BLaER1 (cell line): ENCODE measurements around the gene HSPB6.

Experiments
- H3K27ac ChIP-seq: shearing (Covaris generic); formaldehyde crosslinking; 2 replicates; pipeline ENCODE4 v1.8.1; 2022
- H3K27me3 ChIP-seq: shearing (Covaris generic); formaldehyde crosslinking; 2 replicates; pipeline ENCODE4 v1.8.1; 2022
- H3K36me3 ChIP-seq: shearing (Covaris generic); formaldehyde crosslinking; 2 replicates; pipeline ENCODE4 v1.8.1; 2022
- H3K4me1 ChIP-seq: shearing (Covaris generic); formaldehyde crosslinking; 2 replicates; pipeline ENCODE4 v1.8.1; 2022
- H3K4me2 ChIP-seq: shearing (Covaris generic); formaldehyde crosslinking; 2 replicates; pipeline ENCODE4 v1.8.1; 2022
- H3K4me3 ChIP-seq: shearing (Covaris generic); formaldehyde crosslinking; 2 replicates; pipeline ENCODE4 v1.8.1; 2022
- H3K9ac ChIP-seq: shearing (Covaris generic); formaldehyde crosslinking; 2 replicates; pipeline ENCODE4 v1.8.1; 2022
- H3K9me3 ChIP-seq: shearing (Covaris generic); formaldehyde crosslinking; 2 replicates; pipeline ENCODE4 v1.8.1; 2022
- H4K20me1 ChIP-seq: shearing (Covaris generic); formaldehyde crosslinking; 2 replicates; pipeline ENCODE4 v1.8.1; 2022
- Cebpa-rat ChIP-seq: shearing (Covaris generic); IDR thresholded peaks from 2 replicates; pipeline ENCODE4 v1.8.1; 2022

Gene HSPB6

GRCh38 chr19:35739275-35740107 is 17.3 kb downstream of the HSPB6 start:
- no peaks in the 10 kb centered on the region for H3K27me3 ChIP-seq
- peak overlapping the region; percentile 71 for H3K4me3 ChIP-seq
- H3K4me2 ChIP-seq: peak overlapping the region; percentile 98
- peaks cover 67% of the 10 kb centered on the region for H3K4me1 ChIP-seq
- H3K27ac ChIP-seq: no peak overlapping the region
- peaks cover 50% of the 10 kb centered on the region for H3K36me3 ChIP-seq
- no peak for TF ChIP-seq Cebpa-rat
- peak overlapping the region; percentile 75 for H3K9ac ChIP-seq
- H4K20me1 ChIP-seq: peaks cover 54% of the 10 kb centered on the region
- H3K9me3 ChIP-seq: no peaks in the 10 kb centered on the region

- Histone ChIP-seq H3K27ac (no peak overlapping the region), H3K4me3 (no peak overlapping the region), H3K4me2 (no peak overlapping the region), H4K20me1 (peaks cover 60% of the 10 kb centered on the region), H3K9ac (no peak overlapping the region), H3K4me1 (peaks cover 61% of the 10 kb centered on the region), H3K9me3 (no peaks in the 10 kb centered on the region), H3K36me3 (peaks cover 56% of the 10 kb centered on the region), H3K27me3 (no peaks in the 10 kb centered on the region)
- no peak for TF ChIP-seq Cebpa-rat
These were observed 18.0 kb downstream of the HSPB6 start for GRCh38 chr19:35738887-35739229.

- H3K9ac ChIP-seq: no peak overlapping the region
- TF ChIP-seq Cebpa-rat: no peak
- no peak overlapping the region for H3K4me3 ChIP-seq
- H4K20me1 ChIP-seq: peaks cover 64% of the 10 kb centered on the region
- H3K4me1 ChIP-seq: peaks cover 55% of the 10 kb centered on the region
- H3K36me3 ChIP-seq: peaks cover 62% of the 10 kb centered on the region
- no peak overlapping the region for H3K4me2 ChIP-seq
- no peaks in the 10 kb centered on the region for H3K27me3 ChIP-seq
- no peak overlapping the region for H3K27ac ChIP-seq
- no peaks in the 10 kb centered on the region for H3K9me3 ChIP-seq
These were observed 18.6 kb downstream of the HSPB6 start for GRCh38 chr19:35738021-35738886.

GRCh38 chr19:35736913-35737886 is 19.6 kb downstream of the HSPB6 start:
- H3K36me3 ChIP-seq: peaks cover 71% of the 10 kb centered on the region

GRCh38 chr19:35734889-35735288 is 21.9 kb downstream of the HSPB6 start:
- Histone ChIP-seq H3K9me3 (no peaks in the 10 kb centered on the region), H3K27me3 (no peaks in the 10 kb centered on the region), H3K4me2 (no peak overlapping the region), H3K9ac (no peak overlapping the region), H3K36me3 (peaks cover 94% of the 10 kb centered on the region), H3K4me1 (peaks cover 33% of the 10 kb centered on the region), H4K20me1 (peaks cover 89% of the 10 kb centered on the region), H3K27ac (no peak overlapping the region), H3K4me3 (no peak overlapping the region)
- no peak for TF ChIP-seq Cebpa-rat

More at GRCh38 chr19:35736913-35737886, 19.6 kb downstream of the HSPB6 start:
- Histone ChIP-seq H3K27ac (0 out of 2 replicates have a peak overlapping the region, but pooled peaks have one; percentile 1), H3K27me3 (no peaks in the 10 kb centered on the region), H3K4me1 (peaks cover 45% of the 10 kb centered on the region), H3K4me2 (peak overlapping the region; percentile 48), H3K9me3 (no peaks in the 10 kb centered on the region), H4K20me1 (peaks cover 71% of the 10 kb centered on the region), H3K9ac (peak overlapping the region; percentile 45), H3K4me3 (no peak overlapping the region)
- TF ChIP-seq Cebpa-rat: no peak

GRCh38 chr19:35734273-35734672 is 22.6 kb downstream of the HSPB6 start:
- no peak overlapping the region for H3K4me3 ChIP-seq
- TF ChIP-seq Cebpa-rat: no peak
- peaks cover 89% of the 10 kb centered on the region for H4K20me1 ChIP-seq
- H3K9me3 ChIP-seq: no peaks in the 10 kb centered on the region
- H3K9ac ChIP-seq: 0 out of 2 replicates have a peak overlapping the region, but pooled peaks have one; percentile 29
- H3K4me1 ChIP-seq: peaks cover 26% of the 10 kb centered on the region
- no peak overlapping the region for H3K27ac ChIP-seq
- peaks cover 98% of the 10 kb centered on the region for H3K36me3 ChIP-seq
- H3K27me3 ChIP-seq: no peaks in the 10 kb centered on the region
- H3K4me2 ChIP-seq: no peak overlapping the region

- no peaks in the 10 kb centered on the region for H3K27me3 ChIP-seq
- H4K20me1 ChIP-seq: peaks cover 89% of the 10 kb centered on the region
- no peaks in the 10 kb centered on the region for H3K9me3 ChIP-seq
- no peak overlapping the region for H3K27ac ChIP-seq
- H3K36me3 ChIP-seq: peaks cover 98% of the 10 kb centered on the region
- no peak overlapping the region for H3K4me3 ChIP-seq
- no peak for TF ChIP-seq Cebpa-rat
- H3K4me1 ChIP-seq: peaks cover 25% of the 10 kb centered on the region
- H3K4me2 ChIP-seq: no peak overlapping the region
- H3K9ac ChIP-seq: 0 out of 2 replicates have a peak overlapping the region, but pooled peaks have one; percentile 29
These were observed 23.4 kb downstream of the HSPB6 start for GRCh38 chr19:35733180-35734125.

GRCh38 chr19:35732540-35733179 is 24.2 kb downstream of the HSPB6 start:
- Histone ChIP-seq H3K9me3 (no peaks in the 10 kb centered on the region), H3K9ac (no peak overlapping the region), H3K27ac (no peak overlapping the region), H3K4me1 (peaks cover 25% of the 10 kb centered on the region), H3K4me3 (no peak overlapping the region), H4K20me1 (peaks cover 89% of the 10 kb centered on the region), H3K27me3 (no peaks in the 10 kb centered on the region), H3K36me3 (peaks cover 98% of the 10 kb centered on the region), H3K4me2 (no peak overlapping the region)
- no peak for TF ChIP-seq Cebpa-rat
